IMR-90 (cell line): Measurements from ENCODE around the gene PEX14. TPM values are rescaled to one million over a fixed set of nuclear protein-coding genes. Genes with fewer than 3 reads are reported as not detected.

Experiments used
- ATAC-seq: fragments of 200-7000 bp; cut with Tn5 transposase; 2 replicates; pipeline ENCODE4 v1.9.1; 2020; ENCODE audit warnings: low read depth, mild to moderate bottlenecking, moderate library complexity
- BruUV-seq: library from RNA; stranded (reverse); fragments of 400-500 nt; replicated peaks from 2 replicates; lab custom pipeline; 2021; lab: Mats Ljungman, UMichigan
- CTCF ChIA-PET: fragments of 300-600 bp; formaldehyde crosslinking; extraction: SDS; loops from one replicate; lab custom pipeline; 2021; ENCODE audit warnings: antibody characterized with exemption; lab: Yijun Ruan, JAX
- POLR2A ChIA-PET: fragments of 300-600 bp; sonication (Branson Sonifier 250); formaldehyde crosslinking; loops from one replicate; lab custom pipeline; 2022; ENCODE audit warnings: antibody characterized with exemption; ENCODE audit not compliant: unreplicated experiment; lab: Charles Lee
- DNase-seq: peaks from one replicate; pipeline ENCODE4 v3.0.0; 2013
- H2AFZ ChIP-seq: replicated peaks from 2 replicates; pipeline ENCODE3; 2013; ENCODE audit warnings: low read length, mild to moderate bottlenecking; ENCODE audit not compliant: poor library complexity
- H2AK5ac ChIP-seq: 2 replicates; pipeline ENCODE4 v1.6.1; 2013; ENCODE audit warnings: low read depth, low read length, inconsistent platforms
- H2AK9ac ChIP-seq: replicated peaks from 2 replicates; pipeline ENCODE3; 2013; ENCODE audit warnings: mild to moderate bottlenecking, low read depth, low read length, moderate library complexity; ENCODE audit not compliant: poor library complexity
- H2BK120ac ChIP-seq: 2 replicates; pipeline ENCODE4 v1.6.1; 2013; ENCODE audit warnings: low read depth, low read length, inconsistent platforms
- H2BK15ac ChIP-seq: 3 replicates; pipeline ENCODE4 v1.6.1; 2013; ENCODE audit warnings: low read depth, low read length, inconsistent platforms
- H2BK20ac ChIP-seq: 2 replicates; pipeline ENCODE4 v1.6.1; 2013; ENCODE audit warnings: low read depth, mild to moderate bottlenecking, inconsistent platforms, low read length, moderate library complexity
- H2BK5ac ChIP-seq: 2 replicates; pipeline ENCODE4 v1.6.1; 2013; ENCODE audit warnings: mild to moderate bottlenecking, low read depth, low read length, inconsistent platforms; ENCODE audit not compliant: poor library complexity, severe bottlenecking
- H3K14ac ChIP-seq: replicated peaks from 2 replicates; pipeline ENCODE4 v1.6.1; 2013; ENCODE audit warnings: low read depth, low read length, inconsistent platforms
- H3K18ac ChIP-seq: 2 replicates; pipeline ENCODE4 v1.6.1; 2013; ENCODE audit warnings: low read depth, low read length, control low read depth
- H3K23ac ChIP-seq: 2 replicates; pipeline ENCODE4 v1.6.1; 2013; ENCODE audit warnings: low read depth, low read length, inconsistent platforms
- H3K27ac ChIP-seq: 2 replicates; pipeline ENCODE4 v1.5.1; 2013; ENCODE audit warnings: mild to moderate bottlenecking, control low read depth, low read length; ENCODE audit not compliant: insufficient read depth
- H3K27me3 ChIP-seq: 2 replicates; pipeline ENCODE4 v1.6.1; 2013; ENCODE audit warnings: low read length; ENCODE audit not compliant: control insufficient read depth, insufficient read depth
- H3K36me3 ChIP-seq: 2 replicates; pipeline ENCODE4 v1.6.1; 2013; ENCODE audit warnings: low read length, mixed read lengths; ENCODE audit not compliant: control insufficient read depth, insufficient read depth
- H3K4ac ChIP-seq: 2 replicates; pipeline ENCODE4 v1.6.1; 2013; ENCODE audit warnings: low read depth, low read length, inconsistent platforms
- H3K4me1 ChIP-seq: 2 replicates; pipeline ENCODE4 v1.6.1; 2013; ENCODE audit warnings: low read length, mixed read lengths; ENCODE audit not compliant: control insufficient read depth, insufficient read depth
- H3K4me2 ChIP-seq: 2 replicates; pipeline ENCODE4 v1.6.1; 2013; ENCODE audit warnings: low read depth, mild to moderate bottlenecking, control low read depth, low read length, moderate library complexity
- H3K4me3 ChIP-seq: 2 replicates; pipeline ENCODE4 v1.5.1; 2013; ENCODE audit warnings: low read depth, mild to moderate bottlenecking, control low read depth, low read length, moderate library complexity; ENCODE audit not compliant: insufficient read depth
- H3K56ac ChIP-seq: 2 replicates; pipeline ENCODE4 v1.6.1; 2013; ENCODE audit warnings: low read length, inconsistent platforms; ENCODE audit not compliant: insufficient read depth; ENCODE audit errors: extremely low read depth
- H3K79me1 ChIP-seq, 2 experiments: 2 replicates each; pipeline ENCODE4 v1.6.1; 2013; ENCODE audit warnings: low read length in 2 of 2, inconsistent platforms in 1 of 2, low read depth in 1 of 2
- H3K9ac ChIP-seq: 2 replicates; pipeline ENCODE4 v1.6.1; 2013; ENCODE audit warnings: low read depth, low read length, control low read depth
- H3K9me1 ChIP-seq: 2 replicates; pipeline ENCODE4 v1.6.1; 2013; ENCODE audit warnings: low read length, inconsistent platforms; ENCODE audit not compliant: insufficient read depth
- H3K9me3 ChIP-seq: 2 replicates; pipeline ENCODE4 v1.6.1; 2013; ENCODE audit warnings: low read length; ENCODE audit not compliant: control insufficient read depth, insufficient read depth
- H4K20me1 ChIP-seq: 2 replicates; pipeline ENCODE4 v1.6.1; 2013; ENCODE audit warnings: low read length, inconsistent platforms; ENCODE audit not compliant: insufficient read depth
- H4K5ac ChIP-seq: 2 replicates; pipeline ENCODE4 v1.6.1; 2013; ENCODE audit warnings: mild to moderate bottlenecking, low read depth, low read length, control low read depth
- H4K8ac ChIP-seq, 2 experiments: 2 replicates each; pipeline ENCODE4 v1.6.1; 2013; ENCODE audit warnings: low read depth in 2 of 2, low read length in 2 of 2, control low read depth in 1 of 2, inconsistent platforms in 1 of 2
- H4K91ac ChIP-seq: 2 replicates; pipeline ENCODE4 v1.6.1; 2013; ENCODE audit warnings: low read depth, low read length, inconsistent platforms; ENCODE audit not compliant: insufficient read depth
- CEBPB ChIP-seq: IDR thresholded peaks from 2 replicates; pipeline ENCODE4 v1.6.1; 2012; ENCODE audit warnings: low read depth, low read length, improper control_type of control experiment
- CHD1 ChIP-seq: IDR thresholded peaks from 2 replicates; pipeline ENCODE4 v1.6.1; 2012; ENCODE audit warnings: low read depth, low read length, improper control_type of control experiment
- MAFK ChIP-seq: IDR thresholded peaks from 2 replicates; pipeline ENCODE4 v1.6.1; 2012; ENCODE audit warnings: low read depth, low read length, improper control_type of control experiment
- MXI1 ChIP-seq: IDR thresholded peaks from 2 replicates; pipeline ENCODE4 v1.6.1; 2012; ENCODE audit warnings: low read depth, mild to moderate bottlenecking, low read length, moderate library complexity, borderline replicate concordance
- RCOR1 ChIP-seq: IDR thresholded peaks from 2 replicates; pipeline ENCODE4 v1.6.1; 2012; ENCODE audit warnings: mild to moderate bottlenecking, low read length, improper control_type of control experiment; ENCODE audit not compliant: insufficient replicate concordance
- SMC3 ChIP-seq: fragments of 150-350 bp; IDR thresholded peaks from 2 replicates; pipeline ENCODE4 v1.6.1; 2016; ENCODE audit warnings: low read depth, mild to moderate bottlenecking, antibody characterized with exemption, low read length, moderate library complexity
- WGBS, 2 experiments: methylation state at CpG; one replicate each; pipeline versions ENCODE4 v1.1.5 to v1.1.7; 2013; ENCODE audit warnings: missing lambda C conversion rate in 2 of 2; ENCODE audit not compliant: insufficient read length in 1 of 2; ENCODE audit errors: extremely low coverage in 2 of 2; 5-methylcytosine and 5-hydroxymethylcytosine counted together
- dilution Hi-C: fragments of 300-500 bp; cut with HindIII; formaldehyde crosslinking; loops from one replicate; pipeline ENCODE4 v1.14.3; 2018; ENCODE audit warnings: low sequenced_read_pairs; ENCODE audit not compliant: unreplicated experiment
- in situ Hi-C: fragments of 300-500 bp; cut with MboI; formaldehyde crosslinking; loops from 3 replicates; pipeline ENCODE4 v1.14.3; 2019; ENCODE audit warnings: low sequenced_read_pairs, inconsistent platforms, mixed read lengths
- intact Hi-C: fragments of 100-400 bp; cut with micrococcal nuclease; formaldehyde crosslinking; loops from 2 replicates; pipeline ENCODE4 v1.10.0; 2022
- polyA plus RNA-seq, 3 experiments: library from polyadenylated mRNA; depleted of rRNA; stranded (reverse); fragments of >200 nt; gene quantifications; 2 replicates each; pipeline ENCODE4 v1.2.3, GENCODE V29; 2012; ENCODE audit warnings: low replicate concordance in 1 of 3
- total RNA-seq: library from RNA; depleted of rRNA; stranded (reverse); fragments of >200 nt; gene quantifications from 2 replicates; pipeline ENCODE4 v1.2.3, GENCODE V29; 2012

Gene PEX14
- total and polyA plus RNA-seq, 2 of the 4 experiments (the other 2 are of a cell fraction), result 9.5 to 22.5 TPM

DNA sequence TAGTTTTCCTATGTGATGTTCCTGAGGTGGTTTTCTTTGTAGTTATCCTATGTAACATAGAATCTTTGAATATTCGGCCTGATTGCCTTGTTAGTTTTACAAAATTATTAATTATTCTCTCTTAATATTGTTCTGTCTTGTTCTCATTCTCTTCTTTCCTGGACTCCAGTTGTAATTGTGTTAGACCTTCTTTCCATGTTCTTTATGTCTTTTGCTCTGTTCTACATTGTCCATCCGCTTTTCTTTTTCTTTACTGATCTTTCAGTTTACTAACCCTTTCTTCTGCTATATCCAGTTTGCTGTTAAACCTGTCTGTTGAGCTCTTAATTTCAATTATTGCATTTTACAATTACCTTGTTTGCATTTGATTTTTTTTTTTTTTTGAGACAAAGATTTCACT, 89.3 kb downstream of the PEX14 start:
- Histone ChIP-seq H3K27me3 (no peaks in the 10 kb centered on the region), H4K91ac (no peak overlapping the region), H3K18ac (no peak overlapping the region), H2BK5ac (no peak overlapping the region), H4K20me1 (no peaks in the 10 kb centered on the region), H3K23ac (no peak overlapping the region), H3K27ac (no peak overlapping the region), H2AK9ac (no peak overlapping the region), H2AK5ac (no peak overlapping the region), H3K56ac (no peak overlapping the region), H4K5ac (no peak overlapping the region), H3K9ac (no peak overlapping the region), H3K4me3 (no peak overlapping the region), H3K79me1 (peaks cover 6 to 11% of the 10 kb centered on the region in 2 experiments; a peak in 3 of 4 replicates), H3K9me1 (peaks cover 7% of the 10 kb centered on the region; the same call in 1 of the 2 replicates), H3K36me3 (no peaks in the 10 kb centered on the region), H3K4me1 (peaks cover 2% of the 10 kb centered on the region; the same call in 1 of the 2 replicates), H3K4me2 (no peak overlapping the region), H3K4ac (no peak overlapping the region), H2BK20ac (no peak overlapping the region), H3K9me3 (peaks cover 4% of the 10 kb centered on the region; the same call in 1 of the 2 replicates), H3K14ac (no peak overlapping the region), H2BK15ac (no peak overlapping the region), H2BK120ac (no peak overlapping the region), H4K8ac (no peak overlapping the region), H2AFZ (no peak overlapping the region)
- no peak for DNase-seq
- ChIA-PET CTCF (interaction anchor here (0.6 kb wide), 2 partner anchors 70 to 1829 kb away, joined by 3 to 6 read pairs; no protein-coding TSS in a partner anchor), POLR2A (no interaction called here)
- intact Hi-C loops, result no loop called here
- TF ChIP-seq CEBPB (no peak), SMC3 (no peak), MXI1 (no peak), RCOR1 (no peak), MAFK (no peak), CHD1 (no peak)
- BruUV-seq, result no TSS peak
- ATAC-seq, result no peak
- dilution Hi-C loops, result no loop called here
- in situ Hi-C loops, result no loop called here
- whole genome bisulfite sequencing, 2 experiments, result no CpG with 5 or more reads among the region's 2 CpGs
